MM.1S (cell line): ENCODE data around the gene TSPEAR.

Source experiments
- DNase-seq: peaks from one replicate; pipeline ENCODE4 v3.0.0-alpha.2; 2015
- H2AFZ ChIP-seq: fragments of 300-600 bp; sonication (generic); 2 replicates; pipeline ENCODE4 v1.6.0; 2016; ENCODE audit warnings: antibody characterized with exemption, low read length
- H3F3A ChIP-seq: fragments of 300-600 bp; sonication (generic); 2 replicates; pipeline ENCODE4 v1.6.1; 2016; ENCODE audit warnings: mild to moderate bottlenecking, antibody characterized with exemption, low read length, moderate library complexity, mixed read lengths; ENCODE audit not compliant: insufficient read depth
- H3K27ac ChIP-seq: fragments of 300-600 bp; sonication (generic); 2 replicates; pipeline ENCODE4 v1.5.1; 2016; ENCODE audit warnings: mild to moderate bottlenecking, low read length
- H3K27me3 ChIP-seq: fragments of 300-600 bp; sonication (generic); replicated peaks from 2 replicates; pipeline ENCODE4 v1.6.0; 2016; ENCODE audit warnings: low read length; ENCODE audit not compliant: insufficient read depth
- H3K36me3 ChIP-seq: fragments of 300-600 bp; sonication (generic); replicated peaks from 2 replicates; pipeline ENCODE4 v1.6.1; 2016; ENCODE audit warnings: mild to moderate bottlenecking, low read length, mixed read lengths; ENCODE audit not compliant: insufficient read depth
- H3K4me1 ChIP-seq: fragments of 300-600 bp; sonication (generic); 2 replicates; pipeline ENCODE4 v1.6.1; 2016; ENCODE audit warnings: low read length, mixed read lengths
- H3K4me2 ChIP-seq: fragments of 300-600 bp; sonication (generic); 2 replicates; pipeline ENCODE4 v1.6.0; 2016; ENCODE audit warnings: low read depth, low read length
- H3K4me3 ChIP-seq: fragments of 300-600 bp; sonication (generic); 2 replicates; pipeline ENCODE4 v1.5.1; 2016; ENCODE audit warnings: low read length, mixed read lengths
- H3K79me2 ChIP-seq: fragments of 300-600 bp; sonication (generic); 2 replicates; pipeline ENCODE4 v1.6.1; 2016; ENCODE audit warnings: mixed run types, low read length, mixed read lengths
- H3K9ac ChIP-seq: fragments of 300-600 bp; sonication (generic); 2 replicates; pipeline ENCODE4 v1.6.1; 2016; ENCODE audit warnings: low read length, mixed read lengths
- H3K9me2 ChIP-seq: fragments of 300-600 bp; sonication (generic); replicated peaks from 2 replicates; pipeline ENCODE4 v1.6.1; 2016; ENCODE audit warnings: mild to moderate bottlenecking, low read length, mixed read lengths; ENCODE audit not compliant: insufficient read depth
- H3K9me3 ChIP-seq: fragments of 300-600 bp; sonication (generic); replicated peaks from 2 replicates; pipeline ENCODE4 v1.6.1; 2016; ENCODE audit warnings: mild to moderate bottlenecking, low read length, mixed read lengths; ENCODE audit not compliant: insufficient read depth
- H4K20me1 ChIP-seq: fragments of 300-600 bp; sonication (generic); 2 replicates; pipeline ENCODE4 v1.6.1; 2016; ENCODE audit warnings: mild to moderate bottlenecking, low read length, moderate library complexity, mixed read lengths; ENCODE audit not compliant: insufficient read depth
- EZH2 ChIP-seq: fragments of 300-600 bp; sonication (generic); optimal IDR thresholded peaks from 2 replicates; pipeline ENCODE3; 2017; ENCODE audit warnings: low read depth, mild to moderate bottlenecking, antibody characterized with exemption, low read length, mixed read lengths
- EZH2phosphoT487 ChIP-seq: fragments of 300-600 bp; sonication (generic); IDR thresholded peaks from 2 replicates; pipeline ENCODE4 v1.6.1; 2018; ENCODE audit warnings: antibody characterized with exemption, low read length
- TF ChIP-seq, protein P1 (sequence below): fragments of 300-600 bp; sonication (generic); IDR thresholded peaks from 2 replicates; pipeline ENCODE4 v1.5.1; 2016; ENCODE audit warnings: antibody characterized with exemption, low read length, mixed read lengths

TSPEAR gene

DNA sequence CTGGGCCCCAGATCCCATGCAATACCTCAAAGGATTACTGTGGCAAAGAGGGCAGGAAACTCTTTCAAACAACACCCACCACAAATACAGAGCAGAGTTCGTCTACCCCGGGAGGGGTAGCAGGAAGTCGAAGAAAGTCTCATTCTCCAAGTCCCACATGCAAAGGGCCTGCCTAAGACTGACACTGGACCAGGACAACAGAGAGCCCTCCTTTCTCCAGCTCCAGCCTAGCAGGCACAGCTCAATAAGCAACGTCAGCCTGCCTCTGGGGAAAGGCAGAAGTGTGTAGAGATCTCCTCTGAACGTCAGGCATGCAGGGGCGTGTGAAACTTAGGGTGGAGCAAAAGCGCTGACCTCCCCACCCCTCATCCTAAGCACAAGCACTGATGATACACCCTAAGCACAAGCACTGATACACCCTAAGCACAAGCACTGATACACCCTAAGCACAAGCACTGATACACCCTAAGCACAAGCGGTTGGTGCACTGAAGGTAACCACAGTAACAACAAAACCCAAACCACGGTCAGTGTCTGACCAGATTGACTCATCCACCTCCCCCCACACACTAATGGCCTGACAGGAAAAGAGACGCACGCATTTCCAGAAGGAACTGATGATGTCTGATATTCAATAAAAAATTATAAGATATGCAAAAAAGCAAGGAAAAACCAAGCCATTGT, 52.3 kb downstream of the TSPEAR start:
- Histone ChIP-seq H3K36me3 (no peaks in the 10 kb centered on the region), H3K79me2 (no peaks in the 10 kb centered on the region), H3K9ac (no peak overlapping the region), H2AFZ (no peak overlapping the region), H4K20me1 (no peaks in the 10 kb centered on the region), H3K9me2 (no peaks in the 10 kb centered on the region), H3K27me3 (peaks cover 78% of the 10 kb centered on the region), H3K4me2 (no peak overlapping the region), H3K4me1 (no peaks in the 10 kb centered on the region), H3K27ac (no peak overlapping the region), H3K9me3 (no peaks in the 10 kb centered on the region), H3K4me3 (no peak overlapping the region), H3F3A (no peaks in the 10 kb centered on the region)
- no peak for DNase-seq
- TF ChIP-seq EZH2 (no peak), EZH2phosphoT487 (no peak)
- TF ChIP-seq, protein P1, sequence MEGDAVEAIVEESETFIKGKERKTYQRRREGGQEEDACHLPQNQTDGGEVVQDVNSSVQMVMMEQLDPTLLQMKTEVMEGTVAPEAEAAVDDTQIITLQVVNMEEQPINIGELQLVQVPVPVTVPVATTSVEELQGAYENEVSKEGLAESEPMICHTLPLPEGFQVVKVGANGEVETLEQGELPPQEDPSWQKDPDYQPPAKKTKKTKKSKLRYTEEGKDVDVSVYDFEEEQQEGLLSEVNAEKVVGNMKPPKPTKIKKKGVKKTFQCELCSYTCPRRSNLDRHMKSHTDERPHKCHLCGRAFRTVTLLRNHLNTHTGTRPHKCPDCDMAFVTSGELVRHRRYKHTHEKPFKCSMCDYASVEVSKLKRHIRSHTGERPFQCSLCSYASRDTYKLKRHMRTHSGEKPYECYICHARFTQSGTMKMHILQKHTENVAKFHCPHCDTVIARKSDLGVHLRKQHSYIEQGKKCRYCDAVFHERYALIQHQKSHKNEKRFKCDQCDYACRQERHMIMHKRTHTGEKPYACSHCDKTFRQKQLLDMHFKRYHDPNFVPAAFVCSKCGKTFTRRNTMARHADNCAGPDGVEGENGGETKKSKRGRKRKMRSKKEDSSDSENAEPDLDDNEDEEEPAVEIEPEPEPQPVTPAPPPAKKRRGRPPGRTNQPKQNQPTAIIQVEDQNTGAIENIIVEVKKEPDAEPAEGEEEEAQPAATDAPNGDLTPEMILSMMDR, result no peak

DNA sequence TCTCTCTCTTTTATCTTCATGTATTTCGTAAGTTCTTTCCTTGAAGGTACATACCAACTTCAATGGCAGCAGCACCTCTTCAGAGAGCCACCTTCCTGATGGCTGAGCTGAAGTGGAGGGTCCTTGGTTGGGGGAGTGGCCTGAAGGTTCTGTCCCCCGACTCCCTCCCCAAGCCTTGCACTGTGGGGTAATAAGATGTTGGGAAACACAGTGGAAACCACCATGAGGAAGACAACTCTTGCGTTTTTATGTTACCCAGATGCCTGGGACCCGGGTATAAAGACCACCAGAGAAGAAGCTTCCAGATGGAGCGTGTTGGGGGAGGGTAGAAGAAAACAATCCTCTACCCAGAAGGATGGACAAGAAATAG, 52.8 kb downstream of the TSPEAR start:
- H3K27ac ChIP-seq, result no peak overlapping the region
- H3K27me3 ChIP-seq, result peaks cover 78% of the 10 kb centered on the region
- no peaks in the 10 kb centered on the region for H3K36me3 ChIP-seq
- H3K9ac ChIP-seq, result no peak overlapping the region
- no peaks in the 10 kb centered on the region for H3K79me2 ChIP-seq
- no peaks in the 10 kb centered on the region for H3K4me1 ChIP-seq
- H2AFZ ChIP-seq, result no peak overlapping the region
- no peak overlapping the region for H3K4me3 ChIP-seq
- H3K4me2 ChIP-seq, result no peak overlapping the region
- H3K9me3 ChIP-seq, result no peaks in the 10 kb centered on the region
- no peaks in the 10 kb centered on the region for H3K9me2 ChIP-seq
- no peak for DNase-seq
- no peaks in the 10 kb centered on the region for H4K20me1 ChIP-seq
- TF ChIP-seq EZH2 (no peak), EZH2phosphoT487 (no peak)
- TF ChIP-seq, protein P1, result no peak
- no peaks in the 10 kb centered on the region for H3F3A ChIP-seq

- peak; percentile 58 for DNase-seq
- Histone ChIP-seq H3K79me2 (no peaks in the 10 kb centered on the region), H3K4me2 (peak within 1 kb of the TSS; percentile 33), H3F3A (no peaks in the 10 kb centered on the region), H3K9me2 (no peaks in the 10 kb centered on the region), H3K27me3 (peaks cover 78% of the 10 kb centered on the region), H3K9me3 (no peaks in the 10 kb centered on the region), H3K4me1 (no peaks in the 10 kb centered on the region), H3K9ac (no peak within 1 kb of the TSS), H3K4me3 (peak within 1 kb of the TSS; percentile 21; the same call in 1 of the 2 replicates), H4K20me1 (no peaks in the 10 kb centered on the region), H3K27ac (no peak within 1 kb of the TSS), H2AFZ (peak within 1 kb of the TSS; percentile 12; the same call in 1 of the 2 replicates), H3K36me3 (no peaks in the 10 kb centered on the region)
- TF ChIP-seq, protein P1, result no peak
- TF ChIP-seq EZH2phosphoT487, result no peak
- TF ChIP-seq EZH2, result no peak
These were observed 53.5 kb downstream of the TSPEAR start, which contains the start of gene KRTAP12-3 for GRCh38 chr21:44657635-44658540. Gene KRTAP12-3, plus strand, starts transcription at chr21:44657932. Its CDS starts 48 bp downstream, at chr21:44657980.
